Osteocyte (in vitro differentiated cells): ENCODE measurements around the gene THEMIS2. TPM values are rescaled to one million over a fixed set of nuclear protein-coding genes. Genes with fewer than 3 reads are reported as not detected.

Experiments
- DNase-seq: peaks from one replicate; pipeline ENCODE4 v3.0.0; 2021; ENCODE audit warnings: mixed read lengths; ENCODE audit not compliant: unreplicated experiment; ENCODE audit errors: extremely low spot score
- H3K27ac Mint-ChIP-seq: one replicate; pipeline ENCODE4 v1.8.0; 2021; ENCODE audit warnings: mild to moderate bottlenecking, mixed read lengths; ENCODE audit not compliant: unreplicated experiment
- H3K27me3 Mint-ChIP-seq: one replicate; pipeline ENCODE4 v1.8.0; 2021; ENCODE audit warnings: mixed read lengths; ENCODE audit not compliant: unreplicated experiment
- H3K36me3 Mint-ChIP-seq: one replicate; pipeline ENCODE4 v1.8.0; 2021; ENCODE audit warnings: mixed read lengths; ENCODE audit not compliant: unreplicated experiment
- H3K4me1 Mint-ChIP-seq: one replicate; pipeline ENCODE4 v1.8.0; 2021; ENCODE audit warnings: mixed read lengths; ENCODE audit not compliant: unreplicated experiment
- H3K4me3 Mint-ChIP-seq: one replicate; pipeline ENCODE4 v1.8.0; 2021; ENCODE audit warnings: mild to moderate bottlenecking, moderate library complexity, mixed read lengths; ENCODE audit not compliant: unreplicated experiment
- H3K9me3 Mint-ChIP-seq: one replicate; pipeline ENCODE4 v1.8.0; 2021; ENCODE audit warnings: mixed read lengths; ENCODE audit not compliant: unreplicated experiment
- total RNA-seq: library from RNA; stranded (reverse); gene quantifications from 2 replicates; pipeline ENCODE4 v1.2.1, GENCODE V29; 2021
- TF ChIP-seq, protein P1 (sequence below): fragments of 200-600 bp; sonication (generic); IDR thresholded peaks from 2 replicates; pipeline ENCODE4 v1.5.0; 2021; ENCODE audit warnings: antibody characterized with exemption, mild to moderate bottlenecking, moderate library complexity

Gene THEMIS2
- total RNA-seq, 1 donor from 2014 or later, result 4.0 TPM

DNA sequence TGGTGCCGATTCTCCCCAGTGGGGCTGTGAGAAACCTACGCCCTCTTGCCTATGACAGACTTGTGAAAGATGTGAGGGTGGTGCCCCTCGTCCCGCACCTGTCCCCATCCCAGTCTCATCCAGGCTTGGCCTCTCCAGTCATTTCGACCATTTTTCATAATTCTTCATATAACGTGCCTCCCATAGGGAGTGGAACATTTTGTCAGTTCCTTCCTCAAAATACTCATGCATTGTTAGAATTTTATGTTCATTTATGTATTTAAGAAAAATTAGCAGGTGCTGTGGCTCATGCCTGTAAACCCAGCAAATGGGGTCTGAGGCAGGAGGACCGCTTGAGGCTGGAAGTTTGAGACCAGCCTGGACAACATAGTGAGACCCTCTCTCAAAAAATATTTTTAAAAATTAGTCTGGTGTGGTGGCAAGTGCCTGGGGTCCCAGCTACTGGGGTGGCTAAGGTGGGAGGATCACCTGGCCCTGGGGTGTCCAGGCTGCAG lies 42.8 kb downstream of the THEMIS2 start:
- no peaks in the 10 kb centered on the region for H3K9me3 Mint-ChIP-seq
- H3K4me3 Mint-ChIP-seq, result peak overlapping the region; percentile 100
- peaks cover 9% of the 10 kb centered on the region for H3K4me1 Mint-ChIP-seq
- H3K27ac Mint-ChIP-seq, result peak overlapping the region; percentile 96
- DNase-seq, result no peak
- TF ChIP-seq, protein P1, sequence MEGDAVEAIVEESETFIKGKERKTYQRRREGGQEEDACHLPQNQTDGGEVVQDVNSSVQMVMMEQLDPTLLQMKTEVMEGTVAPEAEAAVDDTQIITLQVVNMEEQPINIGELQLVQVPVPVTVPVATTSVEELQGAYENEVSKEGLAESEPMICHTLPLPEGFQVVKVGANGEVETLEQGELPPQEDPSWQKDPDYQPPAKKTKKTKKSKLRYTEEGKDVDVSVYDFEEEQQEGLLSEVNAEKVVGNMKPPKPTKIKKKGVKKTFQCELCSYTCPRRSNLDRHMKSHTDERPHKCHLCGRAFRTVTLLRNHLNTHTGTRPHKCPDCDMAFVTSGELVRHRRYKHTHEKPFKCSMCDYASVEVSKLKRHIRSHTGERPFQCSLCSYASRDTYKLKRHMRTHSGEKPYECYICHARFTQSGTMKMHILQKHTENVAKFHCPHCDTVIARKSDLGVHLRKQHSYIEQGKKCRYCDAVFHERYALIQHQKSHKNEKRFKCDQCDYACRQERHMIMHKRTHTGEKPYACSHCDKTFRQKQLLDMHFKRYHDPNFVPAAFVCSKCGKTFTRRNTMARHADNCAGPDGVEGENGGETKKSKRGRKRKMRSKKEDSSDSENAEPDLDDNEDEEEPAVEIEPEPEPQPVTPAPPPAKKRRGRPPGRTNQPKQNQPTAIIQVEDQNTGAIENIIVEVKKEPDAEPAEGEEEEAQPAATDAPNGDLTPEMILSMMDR, result no peak
- H3K27me3 Mint-ChIP-seq, result peaks cover 20% of the 10 kb centered on the region
- H3K36me3 Mint-ChIP-seq, result peaks cover 9% of the 10 kb centered on the region

GRCh38 chr1:27922272-27922671 lies 49.9 kb downstream of the THEMIS2 start:
- Mint-ChIP-seq H3K27me3 (peaks cover 25% of the 10 kb centered on the region), H3K27ac (no peak overlapping the region), H3K36me3 (no peaks in the 10 kb centered on the region), H3K9me3 (no peaks in the 10 kb centered on the region), H3K4me3 (no peak overlapping the region), H3K4me1 (no peaks in the 10 kb centered on the region)
- DNase-seq, result no peak
- TF ChIP-seq, protein P1, result no peak

DNA sequence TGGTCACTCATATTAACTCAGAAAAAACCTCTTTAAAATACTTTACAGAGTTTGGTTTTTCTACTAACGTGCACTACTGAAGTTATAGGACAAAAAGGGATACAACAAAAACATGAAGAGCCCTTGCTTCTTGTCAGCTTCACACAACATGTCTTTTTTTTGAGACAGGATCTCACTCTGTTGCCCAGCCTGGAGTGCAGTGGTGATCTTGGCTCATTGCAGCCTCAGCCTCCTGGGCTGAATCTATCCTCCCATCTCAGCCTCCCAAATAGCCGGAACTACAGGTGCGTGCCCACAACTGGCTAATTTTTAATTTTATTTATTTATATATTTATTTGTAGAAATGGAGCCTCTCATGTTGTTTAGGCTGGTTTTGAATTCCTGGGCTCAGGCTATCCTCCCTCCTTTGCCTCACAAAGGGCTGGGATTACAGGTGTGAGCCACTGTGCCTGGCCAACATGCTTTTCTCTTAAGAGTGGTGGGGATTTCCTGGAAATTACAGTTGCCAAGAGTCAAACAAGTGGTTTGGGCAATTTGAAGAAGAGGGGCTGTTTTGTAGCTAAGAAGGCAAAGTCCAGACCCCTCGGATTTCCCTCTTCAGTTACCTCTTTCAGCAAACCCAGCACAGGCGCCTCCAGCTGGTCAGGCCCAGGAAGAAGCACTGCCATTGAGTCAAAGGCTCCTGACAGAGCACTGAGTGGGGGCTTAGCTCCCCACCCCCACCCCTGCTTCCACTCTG lies 56.0 kb downstream of the THEMIS2 start:
- Mint-ChIP-seq H3K36me3 (no peaks in the 10 kb centered on the region), H3K27me3 (peaks cover 13% of the 10 kb centered on the region), H3K4me3 (no peak overlapping the region), H3K4me1 (no peaks in the 10 kb centered on the region), H3K9me3 (no peaks in the 10 kb centered on the region), H3K27ac (no peak overlapping the region)
- no peak for DNase-seq
- TF ChIP-seq, protein P1, result no peak

DNA sequence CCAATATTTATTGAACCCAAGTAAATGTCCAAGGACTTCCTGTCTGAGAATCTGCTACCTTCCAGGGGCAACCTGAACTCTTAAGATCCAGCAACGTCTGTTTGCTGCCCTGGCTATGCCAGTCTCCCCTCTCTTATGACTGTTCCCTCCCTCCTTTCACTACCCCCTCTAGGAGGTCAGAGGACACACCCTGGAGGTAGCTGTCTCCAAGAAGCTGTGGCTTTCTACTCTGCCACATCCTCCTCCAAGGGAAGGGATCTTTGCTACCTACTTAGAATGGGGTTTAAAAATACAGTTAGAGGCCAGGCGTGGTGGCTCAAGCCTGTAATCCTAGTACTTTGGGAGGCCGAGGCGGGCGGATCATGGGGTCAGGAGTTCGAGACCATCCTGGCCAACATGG lies 58.8 kb downstream of the THEMIS2 start:
- H3K27me3 Mint-ChIP-seq, result peaks cover 24% of the 10 kb centered on the region
- H3K4me3 Mint-ChIP-seq, result no peak overlapping the region

GRCh38 chr1:27931759-27932158 lies 59.4 kb downstream of the THEMIS2 start:
- Mint-ChIP-seq H3K9me3 (no peaks in the 10 kb centered on the region), H3K4me1 (peaks cover 11% of the 10 kb centered on the region), H3K36me3 (no peaks in the 10 kb centered on the region), H3K27me3 (peaks cover 22% of the 10 kb centered on the region), H3K27ac (no peak overlapping the region), H3K4me3 (no peak overlapping the region)
- no peak for DNase-seq
- TF ChIP-seq, protein P1, result no peak

More for the DNA sequence above, 58.8 kb downstream of the THEMIS2 start:
- Mint-ChIP-seq H3K4me1 (peaks cover 11% of the 10 kb centered on the region), H3K36me3 (no peaks in the 10 kb centered on the region), H3K9me3 (no peaks in the 10 kb centered on the region), H3K27ac (no peak overlapping the region)
- no peak for DNase-seq
- TF ChIP-seq, protein P1, result no peak
